ENCODE data around the gene MORF4L2. TPM values are rescaled to one million over a fixed set of nuclear protein-coding genes. Genes with fewer than 3 reads are reported as not detected.

MORF4L2 gene
- total and polyA plus RNA-seq, 9 donors, result 457 to 960 (median 682) TPM

DNA sequence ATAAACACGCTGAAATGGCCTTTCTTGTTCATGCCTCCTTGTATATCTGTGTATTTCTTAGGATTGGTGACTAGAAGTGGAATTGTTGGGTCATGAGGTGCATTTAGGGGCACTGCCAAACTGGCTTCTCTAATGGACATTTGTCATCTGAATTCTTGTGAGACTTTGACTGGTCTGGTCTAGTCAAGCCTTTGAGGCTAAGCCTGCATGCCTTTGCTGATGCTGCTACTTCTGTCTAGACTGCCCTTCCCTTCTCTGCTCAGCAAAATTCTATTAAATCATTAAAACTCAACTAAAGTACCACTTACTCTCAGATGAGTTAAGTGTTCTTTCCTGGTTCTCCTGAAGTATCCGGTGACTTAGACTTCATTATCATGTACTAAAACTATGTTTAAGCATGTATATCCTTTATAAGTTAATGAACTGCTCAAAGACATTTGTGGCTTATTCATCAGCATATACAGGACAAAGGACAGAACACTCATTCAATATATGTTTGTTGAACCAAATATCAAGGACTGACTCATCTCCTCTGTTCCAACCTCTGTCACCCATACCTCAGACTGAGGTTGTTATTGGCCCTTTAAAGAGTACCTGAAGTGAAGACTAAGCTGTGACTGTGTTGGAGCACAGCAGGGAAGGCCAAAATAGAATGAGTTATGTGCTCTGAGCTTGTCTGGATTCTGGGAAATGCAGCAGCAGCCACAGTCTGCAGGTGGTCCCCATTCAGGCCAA is 48.7 kb downstream of the MORF4L2 start:
- Histone ChIP-seq H3K27me3 (no peaks in the 10 kb centered on the region), H3K36me3 (no peaks in the 10 kb centered on the region), H3K9me3 (no peaks in the 10 kb centered on the region), H3K4me3 (no peak overlapping the region), H3K27ac (no peak overlapping the region), H3K4me1 (ENCODE audit: insufficient read depth) (no peaks in the 10 kb centered on the region)
- DNase-seq, result no peak
- TF ChIP-seq, protein P1, sequence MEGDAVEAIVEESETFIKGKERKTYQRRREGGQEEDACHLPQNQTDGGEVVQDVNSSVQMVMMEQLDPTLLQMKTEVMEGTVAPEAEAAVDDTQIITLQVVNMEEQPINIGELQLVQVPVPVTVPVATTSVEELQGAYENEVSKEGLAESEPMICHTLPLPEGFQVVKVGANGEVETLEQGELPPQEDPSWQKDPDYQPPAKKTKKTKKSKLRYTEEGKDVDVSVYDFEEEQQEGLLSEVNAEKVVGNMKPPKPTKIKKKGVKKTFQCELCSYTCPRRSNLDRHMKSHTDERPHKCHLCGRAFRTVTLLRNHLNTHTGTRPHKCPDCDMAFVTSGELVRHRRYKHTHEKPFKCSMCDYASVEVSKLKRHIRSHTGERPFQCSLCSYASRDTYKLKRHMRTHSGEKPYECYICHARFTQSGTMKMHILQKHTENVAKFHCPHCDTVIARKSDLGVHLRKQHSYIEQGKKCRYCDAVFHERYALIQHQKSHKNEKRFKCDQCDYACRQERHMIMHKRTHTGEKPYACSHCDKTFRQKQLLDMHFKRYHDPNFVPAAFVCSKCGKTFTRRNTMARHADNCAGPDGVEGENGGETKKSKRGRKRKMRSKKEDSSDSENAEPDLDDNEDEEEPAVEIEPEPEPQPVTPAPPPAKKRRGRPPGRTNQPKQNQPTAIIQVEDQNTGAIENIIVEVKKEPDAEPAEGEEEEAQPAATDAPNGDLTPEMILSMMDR (IDR thresholded peaks at IDR 0.05), result no peak
- TF ChIP-seq EP300 (IDR thresholded peaks at IDR 0.05) (no peak), POLR2A (IDR thresholded peaks at IDR 0.05) (no peak)
- 67 to 78% (median 67%) methylated on average over 2 of the region's 2 CpGs for WGBS, 3 donors
- intact Hi-C loops (cut with DNase I), result loop anchor here in 2 of 4 donors (10.0 kb wide), 1 partner anchor 47 kb away; the partner anchor contains the start of gene MORF4L2 (in 2 of the 2)

DNA sequence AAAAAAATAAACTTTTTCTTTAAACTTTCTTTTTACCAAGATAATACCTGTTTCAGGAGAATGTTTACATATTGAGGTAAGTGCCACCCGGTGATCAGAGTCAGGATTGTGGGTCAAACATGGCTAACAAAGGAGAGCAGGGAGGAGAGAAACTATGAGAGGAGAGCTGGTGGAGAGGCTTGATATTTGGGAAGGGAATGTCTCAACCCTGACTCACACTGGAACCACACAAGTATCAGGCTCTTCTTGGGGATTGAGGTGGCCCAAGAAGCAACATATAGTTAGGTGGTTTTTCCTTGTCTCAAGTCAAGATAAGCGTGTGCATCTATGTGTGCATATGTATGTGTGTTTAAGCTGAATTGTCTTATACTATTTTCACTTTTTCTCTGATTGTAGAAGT is 51.1 kb downstream of the MORF4L2 start:
- intact Hi-C loops (cut with DNase I), result loop anchor here in 2 of 4 donors (10.0 kb wide), 1 partner anchor 49 kb away; the partner anchor contains the start of gene MORF4L2 (in 2 of the 2)

DNA sequence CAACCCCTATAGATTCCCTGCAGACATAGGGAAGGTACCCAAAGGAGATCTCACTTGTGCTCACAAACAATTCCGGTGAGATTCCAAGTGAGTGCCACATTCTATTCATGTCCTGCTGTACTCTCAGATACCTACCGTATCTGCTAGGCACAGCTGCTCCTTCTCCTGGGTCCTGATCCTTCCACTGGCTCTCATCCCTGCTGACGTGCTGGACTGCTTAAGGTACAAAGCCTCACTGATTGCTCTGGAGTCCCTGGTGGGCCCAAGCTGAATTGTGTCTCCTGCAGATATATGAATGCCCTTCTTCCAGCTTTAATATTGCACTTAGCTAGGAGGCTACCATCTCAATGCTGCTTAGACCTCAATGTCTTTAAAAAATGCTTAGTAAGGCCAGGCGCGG is 55.4 kb downstream of the MORF4L2 start:
- 55 to 64% (median 63%) methylated on average over 5 of the region's 5 CpGs for WGBS, 3 donors
- Histone ChIP-seq H3K36me3 (no peaks in the 10 kb centered on the region), H3K27me3 (no peaks in the 10 kb centered on the region), H3K4me3 (peak overlapping the region; percentile 59), H3K27ac (peak overlapping the region; percentile 13 to 62), H3K9me3 (no peaks in the 10 kb centered on the region), H3K4me1 (ENCODE audit: insufficient read depth) (no peaks in the 10 kb centered on the region)
- TF ChIP-seq, protein P1 (IDR thresholded peaks at IDR 0.05), result no peak
- TF ChIP-seq POLR2A (IDR thresholded peaks at IDR 0.05) (no peak), EP300 (IDR thresholded peaks at IDR 0.05) (no peak)
- DNase-seq, result peak in 4 of 5 donors; percentile 30 to 53 (median 44)
- intact Hi-C loops (cut with DNase I), result loop anchor here in 2 of 4 donors (10.0 kb wide), 1 partner anchor 54 kb away; the partner anchor contains the start of gene MORF4L2 (in 2 of the 2)

More for the DNA sequence above, 51.1 kb downstream of the MORF4L2 start:
- Histone ChIP-seq H3K9me3 (no peaks in the 10 kb centered on the region), H3K4me1 (ENCODE audit: insufficient read depth) (no peaks in the 10 kb centered on the region), H3K4me3 (no peak overlapping the region), H3K27ac (no peak overlapping the region), H3K36me3 (no peaks in the 10 kb centered on the region), H3K27me3 (no peaks in the 10 kb centered on the region)
- TF ChIP-seq POLR2A (IDR thresholded peaks at IDR 0.05) (no peak), EP300 (IDR thresholded peaks at IDR 0.05) (no peak)
- TF ChIP-seq, protein P1 (IDR thresholded peaks at IDR 0.05), result no peak
- WGBS, 3 donors, result 58 to 65% (median 60%) methylated on average over 2 of the region's 2 CpGs
- DNase-seq, result no peak

DNA sequence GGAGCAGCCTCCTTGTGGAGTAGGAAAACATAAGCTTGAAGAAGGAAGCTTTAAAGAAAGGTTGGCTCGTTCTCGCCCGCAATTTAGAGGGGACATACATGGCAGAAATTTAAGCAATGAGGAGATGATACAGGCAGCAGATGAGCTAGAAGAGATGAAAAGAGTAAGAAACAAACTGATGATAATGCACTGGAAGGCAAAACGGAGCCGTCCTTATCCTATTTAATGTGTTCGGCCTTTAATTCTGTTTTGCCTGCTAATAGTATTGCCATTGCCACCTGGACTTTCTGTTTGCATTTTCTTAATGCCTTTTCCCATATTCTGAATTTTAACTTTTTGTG is 56.4 kb downstream of the MORF4L2 start:
- no peak for DNase-seq
- H3K36me3 ChIP-seq, result no peaks in the 10 kb centered on the region
- no peaks in the 10 kb centered on the region for H3K27me3 ChIP-seq
- intact Hi-C loops (cut with DNase I), result loop anchor here in 2 of 4 donors (10.0 kb wide), 1 partner anchor 55 kb away; the partner anchor contains the start of gene MORF4L2 (in 2 of the 2)
- H3K9me3 ChIP-seq, result no peaks in the 10 kb centered on the region
- no peaks in the 10 kb centered on the region for H3K4me1 ChIP-seq (ENCODE audit: insufficient read depth)
- no peak for TF ChIP-seq POLR2A (IDR thresholded peaks at IDR 0.05)
- TF ChIP-seq, protein P1 (IDR thresholded peaks at IDR 0.05), result peak in 1 of 3 donors; percentile 1
- peak overlapping the region; percentile 59 for H3K4me3 ChIP-seq
- 30 to 38% (median 34%) methylated on average over 6 of the region's 6 CpGs for WGBS, 3 donors
- peak overlapping the region; percentile 92 to 94 for H3K27ac ChIP-seq
